Measurements from ENCODE around the gene RPUSD3.

The RPUSD3 gene

DNA sequence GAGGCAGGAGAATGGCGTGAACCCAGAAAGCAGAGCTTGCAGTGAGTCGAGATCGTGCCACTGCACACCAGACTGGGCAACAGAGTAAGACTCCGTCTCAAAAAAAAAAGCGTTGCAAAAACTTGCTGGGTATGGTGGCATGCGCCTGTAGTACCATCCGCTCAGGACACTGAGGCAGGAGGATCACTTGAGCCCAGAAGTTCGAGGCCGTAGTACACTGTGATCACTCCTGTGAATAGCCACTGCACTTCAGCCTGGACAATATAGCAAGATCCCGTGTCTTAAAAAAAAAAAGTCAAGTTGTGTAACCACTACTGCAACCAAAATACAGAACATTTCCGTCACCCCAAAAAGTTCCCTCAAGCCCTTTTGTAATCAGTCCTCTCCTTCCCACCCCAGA lies 49.4 kb downstream of the RPUSD3 start:
- no peak overlapping the region for H3K9ac ChIP-seq (ENCODE audit: low read length)
- no peak overlapping the region for H3K18ac ChIP-seq (ENCODE audit: low read length)
- H3K23ac ChIP-seq (ENCODE audit: low read length) = no peak overlapping the region
- no peak overlapping the region for H4K8ac ChIP-seq (ENCODE audit: low read depth, low read length)
- H3K27me3 ChIP-seq (ENCODE audit: insufficient read depth, low read length) = no peaks in the 10 kb centered on the region
- no peak overlapping the region for H4K12ac ChIP-seq (ENCODE audit: low read depth, low read length)
- H3K4me2 ChIP-seq (ENCODE audit: low read length) = no peak overlapping the region
- no peak overlapping the region for H3K4me3 ChIP-seq (ENCODE audit: low read depth, low read length)
- peaks cover 14% of the 10 kb centered on the region for H3K79me1 ChIP-seq (ENCODE audit: low read length)
- H2AFZ ChIP-seq (ENCODE audit: insufficient read depth, low read length, poor library complexity) = no peak overlapping the region
- peaks cover 3% of the 10 kb centered on the region in 2 experiments for H3K4me1 ChIP-seq (ENCODE audit: control insufficient read depth in 1 of 2, insufficient read depth in 2 of 2, low read length in 2 of 2)
- no peak overlapping the region for H3K27ac ChIP-seq (ENCODE audit: low read depth, low read length)
- H3K79me2 ChIP-seq (ENCODE audit: control insufficient read depth, insufficient read depth, low read length, poor library complexity) = peaks cover 12% of the 10 kb centered on the region
- peak overlapping the region; percentile 76 for H3K4ac ChIP-seq (ENCODE audit: low read depth, low read length)
- no peak overlapping the region for H3K14ac ChIP-seq (ENCODE audit: low read length)
- no peak overlapping the region for H4K91ac ChIP-seq (ENCODE audit: low read depth, low read length)
- no peak overlapping the region for H2AK5ac ChIP-seq (ENCODE audit: low read length)
- no peaks in the 10 kb centered on the region for H3K9me3 ChIP-seq (ENCODE audit: insufficient read depth, low read depth, low read length)
- H2BK120ac ChIP-seq (ENCODE audit: insufficient read depth, low read length, poor library complexity) = no peak overlapping the region
- no peak for DNase-seq
- no CpG with 5 or more reads among the region's 11 CpGs for WGBS (ENCODE audit: extremely low coverage, insufficient coverage, insufficient read length)
- H3K36me3 ChIP-seq (ENCODE audit: control insufficient read depth in 1 of 2, insufficient read depth in 2 of 2, low read length in 2 of 2) = peaks cover 19 to 33% of the 10 kb centered on the region in 2 experiments
- no peak overlapping the region for H2BK12ac ChIP-seq (ENCODE audit: low read length)
- no peak overlapping the region for H2BK5ac ChIP-seq (ENCODE audit: low read depth, low read length, poor library complexity)

DNA sequence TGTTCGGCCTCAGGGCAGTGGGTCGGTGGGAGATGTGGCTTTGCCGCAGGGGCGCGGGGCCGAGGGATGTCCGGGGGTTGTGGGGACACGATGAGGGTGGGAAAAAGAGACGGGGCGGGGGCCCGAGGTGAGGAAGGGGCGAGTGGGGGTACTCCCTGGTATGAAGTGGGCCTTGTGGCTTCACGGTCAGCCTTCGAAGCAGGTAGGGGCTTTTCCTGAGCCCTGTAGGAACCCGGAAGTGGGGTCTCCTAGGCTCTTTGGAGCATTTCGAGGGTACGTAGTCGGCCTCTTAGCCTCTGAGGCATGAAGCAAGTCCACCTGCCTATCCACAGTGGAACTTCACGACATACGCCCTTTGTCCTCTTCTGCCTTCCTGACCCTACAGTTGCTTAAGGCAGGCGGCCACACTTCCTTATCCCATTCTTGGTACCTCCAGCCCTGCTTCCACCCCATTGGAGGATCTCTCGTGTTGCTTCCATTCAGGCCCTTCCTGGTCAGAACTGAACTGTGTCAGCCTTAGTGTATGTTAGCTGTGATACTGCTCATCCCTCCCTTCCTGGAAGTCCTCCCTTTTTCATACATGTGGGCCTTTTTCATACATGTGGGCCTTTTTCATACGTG lies 50.5 kb downstream of the RPUSD3 start:
- H3K23ac ChIP-seq (ENCODE audit: low read length) = no peak overlapping the region
- H3K36me3 ChIP-seq (ENCODE audit: control insufficient read depth in 1 of 2, insufficient read depth in 2 of 2, low read length in 2 of 2) = peaks cover 17 to 33% of the 10 kb centered on the region in 2 experiments
- DNase-seq = peak; percentile 81 to 88
- H3K4me3 ChIP-seq (ENCODE audit: low read depth, low read length) = peak overlapping the region; percentile 93
- peak overlapping the region; percentile 95 for H4K91ac ChIP-seq (ENCODE audit: low read depth, low read length)
- H3K18ac ChIP-seq (ENCODE audit: low read length) = peak overlapping the region; percentile 60
- H2AFZ ChIP-seq (ENCODE audit: insufficient read depth, low read length, poor library complexity) = peak overlapping the region; percentile 58
- no peaks in the 10 kb centered on the region for H3K27me3 ChIP-seq (ENCODE audit: insufficient read depth, low read length)
- peak overlapping the region; percentile 72 for H3K4me2 ChIP-seq (ENCODE audit: low read length)
- peak overlapping the region; percentile 42 for H3K4ac ChIP-seq (ENCODE audit: low read depth, low read length)
- H3K79me2 ChIP-seq (ENCODE audit: control insufficient read depth, insufficient read depth, low read length, poor library complexity) = peaks cover 12% of the 10 kb centered on the region
- peak overlapping the region; percentile 55 for H2BK5ac ChIP-seq (ENCODE audit: low read depth, low read length, poor library complexity)
- H3K4me1 ChIP-seq (ENCODE audit: control insufficient read depth in 1 of 2, insufficient read depth in 2 of 2, low read length in 2 of 2) = peaks cover 3% of the 10 kb centered on the region in 2 experiments
- H3K14ac ChIP-seq (ENCODE audit: low read length) = peak overlapping the region; percentile 93
- peaks cover 14% of the 10 kb centered on the region for H3K79me1 ChIP-seq (ENCODE audit: low read length)
- no peaks in the 10 kb centered on the region for H3K9me3 ChIP-seq (ENCODE audit: insufficient read depth, low read depth, low read length)
- peak overlapping the region; percentile 89 for H3K9ac ChIP-seq (ENCODE audit: low read length)
- H2BK12ac ChIP-seq (ENCODE audit: low read length) = no peak overlapping the region
- H3K27ac ChIP-seq (ENCODE audit: low read depth, low read length) = peak overlapping the region; percentile 89
- peak overlapping the region; percentile 61 for H2AK5ac ChIP-seq (ENCODE audit: low read length)
- peak overlapping the region; percentile 85 for H4K12ac ChIP-seq (ENCODE audit: low read depth, low read length)
- WGBS (ENCODE audit: extremely low coverage, insufficient coverage, insufficient read length) = no CpG with 5 or more reads among the region's 23 CpGs
- peak overlapping the region; percentile 87 for H2BK120ac ChIP-seq (ENCODE audit: insufficient read depth, low read length, poor library complexity)
- H4K8ac ChIP-seq (ENCODE audit: low read depth, low read length) = peak overlapping the region; percentile 88

DNA sequence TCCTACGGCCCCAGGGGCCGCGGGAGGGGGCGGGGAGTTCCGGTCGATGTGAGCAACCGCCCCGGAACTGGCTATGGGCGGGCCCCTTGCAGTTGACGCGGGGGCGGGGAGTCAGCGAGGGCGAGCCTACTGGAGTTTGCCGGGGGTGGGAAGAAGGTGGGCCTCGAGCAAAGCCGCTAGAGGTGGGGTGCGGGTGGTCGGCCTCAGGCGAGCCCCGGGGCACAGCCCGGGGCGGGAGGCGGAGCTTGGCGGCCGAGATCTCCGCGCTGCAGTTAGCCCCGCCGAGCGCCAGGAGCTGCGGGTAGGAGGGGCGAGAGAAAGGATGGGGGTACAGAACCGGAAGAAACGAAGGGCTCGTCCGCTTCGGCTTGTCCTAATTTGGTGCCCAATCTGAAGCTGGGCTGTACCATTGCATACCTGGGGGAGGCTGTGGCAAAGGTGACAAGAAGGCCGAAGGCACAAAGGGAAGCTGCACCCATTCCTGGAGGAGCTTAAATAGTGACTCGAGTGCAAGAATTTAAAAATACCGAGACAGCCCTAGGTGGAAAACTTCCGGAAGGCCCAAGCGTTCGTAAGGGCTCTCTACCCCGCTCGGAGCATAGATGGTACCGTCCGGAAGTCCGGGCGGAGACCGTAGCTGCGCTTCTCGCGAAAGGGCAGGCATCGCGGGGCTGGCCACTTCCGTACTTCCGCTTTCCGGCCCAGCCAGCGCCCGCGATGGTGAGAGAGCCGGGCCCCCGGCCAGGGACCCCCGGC lies 51.2 kb downstream of the RPUSD3 start, which contains the start of the genes ARPC4 and TADA3:
TSS of gene ARPC4 (plus strand) at position 678 of the 756 bp plus-strand sequence. CDS start at position 718, 40 bp downstream.
TSS of gene TADA3 (minus strand) at position 69 of the 756 bp plus-strand sequence. CDS start 1,007 bp downstream, outside the sequence.
- Histone ChIP-seq H4K91ac (ENCODE audit: low read depth, low read length) (peak within 1 kb of the TSS; percentile 95), H3K23ac (ENCODE audit: low read length) (no peak within 1 kb of the TSS), H3K18ac (ENCODE audit: low read length) (peak within 1 kb of the TSS; percentile 67), H4K8ac (ENCODE audit: low read depth, low read length) (peak within 1 kb of the TSS; percentile 91), H3K79me2 (ENCODE audit: control insufficient read depth, insufficient read depth, low read length, poor library complexity) (peaks cover 12% of the 10 kb centered on the region), H3K9ac (ENCODE audit: low read length) (peak within 1 kb of the TSS; percentile 93), H3K4me1 (ENCODE audit: control insufficient read depth in 1 of 2, insufficient read depth in 2 of 2, low read length in 2 of 2) (peaks cover 3% of the 10 kb centered on the region in 2 experiments), H3K27ac (ENCODE audit: low read depth, low read length) (peak within 1 kb of the TSS; percentile 89), H3K4ac (ENCODE audit: low read depth, low read length) (peak within 1 kb of the TSS; percentile 78), H2BK12ac (ENCODE audit: low read length) (peak within 1 kb of the TSS; percentile 45), H3K27me3 (ENCODE audit: insufficient read depth, low read length) (no peaks in the 10 kb centered on the region), H2BK120ac (ENCODE audit: insufficient read depth, low read length, poor library complexity) (peak within 1 kb of the TSS; percentile 87), H3K14ac (ENCODE audit: low read length) (peak within 1 kb of the TSS; percentile 93), H2AFZ (ENCODE audit: insufficient read depth, low read length, poor library complexity) (peak within 1 kb of the TSS; percentile 58), H4K12ac (ENCODE audit: low read depth, low read length) (peak within 1 kb of the TSS; percentile 92), H3K9me3 (ENCODE audit: insufficient read depth, low read depth, low read length) (no peaks in the 10 kb centered on the region), H3K4me3 (ENCODE audit: low read depth, low read length) (peak within 1 kb of the TSS; percentile 93), H3K36me3 (ENCODE audit: control insufficient read depth in 1 of 2, insufficient read depth in 2 of 2, low read length in 2 of 2) (peaks cover 16 to 31% of the 10 kb centered on the region in 2 experiments), H2BK5ac (ENCODE audit: low read depth, low read length, poor library complexity) (peak within 1 kb of the TSS; percentile 96), H3K79me1 (ENCODE audit: low read length) (peaks cover 14% of the 10 kb centered on the region), H2AK5ac (ENCODE audit: low read length) (peak within 1 kb of the TSS; percentile 61), H3K4me2 (ENCODE audit: low read length) (peak within 1 kb of the TSS; percentile 72)
- WGBS (ENCODE audit: extremely low coverage, insufficient coverage, insufficient read length) = no CpG with 5 or more reads among the region's 65 CpGs
- DNase-seq = peak; percentile 97 to 98

DNA sequence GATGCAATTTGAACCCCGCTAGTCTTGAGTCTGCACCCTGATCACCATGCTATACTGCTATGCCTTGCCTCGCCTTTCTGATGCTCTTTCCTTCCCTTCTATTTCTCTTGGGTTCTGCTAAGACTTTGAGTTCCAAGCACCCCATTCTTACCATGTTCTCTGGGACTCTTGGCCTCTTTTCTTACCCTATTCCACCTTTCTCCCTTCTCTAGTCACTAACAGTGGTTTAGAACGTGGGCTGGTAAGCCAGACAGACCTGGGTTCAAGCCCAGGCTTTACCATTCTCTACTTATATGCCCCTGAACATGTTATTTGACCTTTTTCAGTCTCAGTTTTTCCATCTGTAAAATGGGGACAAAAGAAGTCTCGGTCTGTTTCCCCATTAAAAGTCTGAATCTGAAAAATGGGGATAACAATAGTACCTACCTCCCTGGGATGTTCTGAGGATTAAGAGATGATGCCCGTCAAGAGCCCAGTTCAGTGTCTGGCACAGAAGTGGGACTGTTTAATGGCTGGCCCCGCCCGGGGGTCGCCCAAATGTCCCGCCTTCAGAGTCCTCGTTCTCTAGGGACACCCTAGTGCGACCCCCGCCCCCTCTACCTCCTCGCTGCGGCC lies 51.9 kb downstream of the RPUSD3 start:
- H3K9ac ChIP-seq (ENCODE audit: low read length) = peak overlapping the region; percentile 67
- H3K4me3 ChIP-seq (ENCODE audit: low read depth, low read length) = peak overlapping the region; percentile 93
- H2BK5ac ChIP-seq (ENCODE audit: low read depth, low read length, poor library complexity) = peak overlapping the region; percentile 96
- no peak overlapping the region for H2AFZ ChIP-seq (ENCODE audit: insufficient read depth, low read length, poor library complexity)
- no peak for DNase-seq
- peak overlapping the region; percentile 89 for H3K27ac ChIP-seq (ENCODE audit: low read depth, low read length)
- H2BK120ac ChIP-seq (ENCODE audit: insufficient read depth, low read length, poor library complexity) = peak overlapping the region; percentile 6
- peak overlapping the region; percentile 32 for H3K14ac ChIP-seq (ENCODE audit: low read length)
- H2AK5ac ChIP-seq (ENCODE audit: low read length) = peak overlapping the region; percentile 31
- peaks cover 3% of the 10 kb centered on the region in 2 experiments for H3K4me1 ChIP-seq (ENCODE audit: control insufficient read depth in 1 of 2, insufficient read depth in 2 of 2, low read length in 2 of 2)
- H4K12ac ChIP-seq (ENCODE audit: low read depth, low read length) = peak overlapping the region; percentile 6
- H3K79me1 ChIP-seq (ENCODE audit: low read length) = peaks cover 14% of the 10 kb centered on the region
- H3K9me3 ChIP-seq (ENCODE audit: insufficient read depth, low read depth, low read length) = no peaks in the 10 kb centered on the region
- H3K4me2 ChIP-seq (ENCODE audit: low read length) = peak overlapping the region; percentile 61
- H3K27me3 ChIP-seq (ENCODE audit: insufficient read depth, low read length) = no peaks in the 10 kb centered on the region
- H3K36me3 ChIP-seq (ENCODE audit: control insufficient read depth in 1 of 2, insufficient read depth in 2 of 2, low read length in 2 of 2) = peaks cover 16 to 30% of the 10 kb centered on the region in 2 experiments
- peak overlapping the region; percentile 95 for H4K91ac ChIP-seq (ENCODE audit: low read depth, low read length)
- no peak overlapping the region for H3K18ac ChIP-seq (ENCODE audit: low read length)
- H3K23ac ChIP-seq (ENCODE audit: low read length) = no peak overlapping the region
- peaks cover 12% of the 10 kb centered on the region for H3K79me2 ChIP-seq (ENCODE audit: control insufficient read depth, insufficient read depth, low read length, poor library complexity)
- H4K8ac ChIP-seq (ENCODE audit: low read depth, low read length) = peak overlapping the region; percentile 91
- no peak overlapping the region for H2BK12ac ChIP-seq (ENCODE audit: low read length)
- H3K4ac ChIP-seq (ENCODE audit: low read depth, low read length) = no peak overlapping the region
- no CpG with 5 or more reads among the region's 14 CpGs for WGBS (ENCODE audit: extremely low coverage, insufficient coverage, insufficient read length)
